DOHH2 (cell line): Measurements from ENCODE around the gene LTC4S.

Experiments used
- CTCF ChIP-seq: fragments of 200-600 bp; sonication (generic); IDR thresholded peaks from one replicate; pipeline ENCODE4 v1.5.1; 2014; ENCODE audit warnings: antibody characterized with exemption, mild to moderate bottlenecking, low read depth, low read length; ENCODE audit not compliant: poor library complexity, severe bottlenecking
- EZH2phosphoT487 ChIP-seq: fragments of 200-600 bp; sonication (generic); IDR thresholded peaks from 2 replicates; pipeline ENCODE4 v1.6.1; 2017; ENCODE audit warnings: borderline replicate concordance, mild to moderate bottlenecking, antibody characterized with exemption, low read length, moderate library complexity, mixed read lengths

- TF ChIP-seq CTCF (no peak), EZH2phosphoT487 (no peak)
Measured at GRCh38 chr5:179767496-179768100, 26.2 kb upstream of the LTC4S start.
